AG09309 (cell line): ENCODE measurements around the gene HUNK.
"Not testable (repeated sequence)": the region's sequence is repeated elsewhere in the genome, so short reads cannot be mapped to it uniquely, and the experiment has no call there.

ENCODE experiments used
- DNase-seq: peaks from one replicate; pipeline ENCODE4 v3.0.0-alpha.2; 2010; ENCODE audit warnings: low read depth
- H3K4me3 ChIP-seq: 2 replicates; pipeline ENCODE4 v1.5.1; 2011; ENCODE audit warnings: mild to moderate bottlenecking, low read depth, low read length, moderate library complexity; ENCODE audit not compliant: control insufficient read depth
- CTCF ChIP-seq: IDR thresholded peaks from 2 replicates; pipeline ENCODE4 v1.5.1; 2011; ENCODE audit warnings: mild to moderate bottlenecking, low read depth, low read length, inconsistent platforms; ENCODE audit not compliant: insufficient read depth, control insufficient read depth; ENCODE audit errors: missing control alignments

The HUNK gene

GRCh38 chr21:31945546-31945945 is 72.7 kb downstream of the HUNK start:
- H3K4me3 ChIP-seq: no peak overlapping the region
- peak; percentile 62 for DNase-seq
- TF ChIP-seq CTCF: no peak

DNA sequence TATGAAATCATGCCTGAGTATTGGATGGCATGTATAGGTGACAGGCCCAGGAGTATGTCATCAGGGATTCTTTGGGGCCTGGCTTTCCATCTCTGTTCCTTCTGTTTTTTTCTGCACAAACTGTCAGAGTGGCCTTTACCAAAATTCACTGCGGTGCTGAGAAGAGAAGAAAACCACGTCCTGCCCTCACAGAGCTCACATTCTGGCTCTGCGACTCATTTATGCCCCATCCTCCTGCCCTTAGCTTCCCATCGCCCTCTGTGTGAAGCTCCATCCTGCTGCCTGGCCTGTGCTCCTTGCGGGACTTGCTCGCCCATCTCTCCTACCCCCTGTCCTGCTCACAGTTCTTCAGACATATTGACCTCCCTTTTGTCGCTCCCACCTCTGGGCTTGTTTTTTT is 73.4 kb downstream of the HUNK start:
- no peak overlapping the region for H3K4me3 ChIP-seq
- TF ChIP-seq CTCF: no peak
- no peak for DNase-seq

- not testable (repeated sequence) for H3K4me3 ChIP-seq, DNase-seq
These were observed 74.2 kb downstream of the HUNK start for GRCh38 chr21:31946876-31947550.

DNA sequence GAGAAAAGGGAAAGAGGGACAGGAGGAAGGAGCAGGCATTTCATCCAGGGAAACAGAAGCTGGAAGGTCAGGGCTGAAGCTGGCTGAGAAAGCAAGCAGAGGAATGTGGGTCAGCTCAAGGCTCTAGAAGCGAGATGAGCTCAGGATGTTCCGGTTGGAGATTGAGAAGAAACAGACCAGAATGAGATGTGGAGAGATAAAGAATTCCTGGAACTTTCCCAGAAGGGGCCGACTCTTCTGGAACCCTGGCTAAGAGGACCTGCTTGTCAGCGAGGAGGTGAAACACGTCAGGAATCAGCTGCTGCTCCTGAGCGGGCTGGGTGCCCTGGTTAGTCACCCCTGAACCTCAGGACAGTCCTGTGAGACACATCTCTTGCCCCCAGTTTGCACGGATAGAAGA is 75.9 kb downstream of the HUNK start:
- DNase-seq: no peak
- no peak overlapping the region for H3K4me3 ChIP-seq
- no peak for TF ChIP-seq CTCF

GRCh38 chr21:31952828-31953227 is 80.0 kb downstream of the HUNK start:
- H3K4me3 ChIP-seq: no peak overlapping the region
- no peak for TF ChIP-seq CTCF
- DNase-seq: no peak

DNA sequence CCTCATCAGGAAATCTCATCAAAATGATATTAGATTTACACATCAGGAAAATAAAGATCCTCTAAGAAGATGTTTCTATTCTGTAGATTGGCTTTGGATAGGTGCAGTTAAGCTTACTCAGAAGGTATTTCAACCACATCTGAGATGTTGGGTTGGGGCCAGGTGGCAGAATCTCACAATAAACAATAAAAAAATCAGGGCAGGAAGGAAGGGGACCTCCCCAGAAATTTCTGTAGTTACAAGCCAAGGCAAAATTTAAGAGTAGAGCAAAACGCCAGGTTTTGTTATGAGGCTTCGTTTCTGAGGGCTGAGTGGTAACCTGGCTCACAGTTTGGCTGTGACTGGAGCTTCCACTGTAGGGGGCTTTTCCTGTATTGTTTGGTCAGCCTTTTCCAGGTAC is 84.8 kb downstream of the HUNK start:
- H3K4me3 ChIP-seq: no peak overlapping the region
- no peak for DNase-seq
- TF ChIP-seq CTCF: no peak

- no peak for TF ChIP-seq CTCF
- DNase-seq: no peak
- no peak overlapping the region for H3K4me3 ChIP-seq
These were observed 87.1 kb downstream of the HUNK start for GRCh38 chr21:31959881-31960280.
